Smooth muscle cell (in vitro differentiated cells): ENCODE data around the gene CTNNA2. TPM values are rescaled to one million over a fixed set of nuclear protein-coding genes. Genes with fewer than 3 reads are reported as not detected.

Source experiments
- DNase-seq: peaks from one replicate; lab custom pipeline; 2025; ENCODE audit not compliant: unreplicated experiment; lab: John Stamatoyannopoulos, UW
- H2AFZ ChIP-seq: fragments of 200-600 bp; sonication (generic); 2 replicates; pipeline ENCODE4 v1.6.0; 2016; ENCODE audit warnings: antibody characterized with exemption, low read depth, mild to moderate bottlenecking
- H3F3A ChIP-seq: fragments of 200-600 bp; sonication (generic); 2 replicates; pipeline ENCODE4 v1.6.0; 2017; ENCODE audit warnings: antibody characterized with exemption, low read depth
- H3K27ac ChIP-seq: fragments of 200-600 bp; sonication (generic); 2 replicates; pipeline ENCODE4 v1.5.1; 2016; ENCODE audit warnings: low read depth, mild to moderate bottlenecking
- H3K27me3 ChIP-seq: fragments of 200-600 bp; sonication (generic); 2 replicates; pipeline ENCODE4 v1.6.1; 2016; ENCODE audit warnings: low read depth, mild to moderate bottlenecking
- H3K36me3 ChIP-seq: fragments of 200-600 bp; sonication (generic); 2 replicates; pipeline ENCODE4 v1.5.1; 2016; ENCODE audit warnings: low read depth
- H3K4me1 ChIP-seq: fragments of 200-600 bp; sonication (generic); 2 replicates; pipeline ENCODE4 v1.5.1; 2016; ENCODE audit warnings: low read depth
- H3K4me2 ChIP-seq: fragments of 200-600 bp; sonication (generic); 2 replicates; pipeline ENCODE4 v1.6.0; 2016; ENCODE audit warnings: mild to moderate bottlenecking
- H3K4me3 ChIP-seq: fragments of 200-600 bp; sonication (generic); 2 replicates; pipeline ENCODE4 v1.5.1; 2016; ENCODE audit warnings: mild to moderate bottlenecking
- H3K79me2 ChIP-seq: fragments of 200-600 bp; sonication (generic); 2 replicates; pipeline ENCODE4 v1.6.0; 2016; ENCODE audit warnings: low read depth, mild to moderate bottlenecking
- H3K9ac ChIP-seq: fragments of 200-600 bp; sonication (generic); 2 replicates; pipeline ENCODE4 v1.6.0; 2016; ENCODE audit warnings: low read depth
- H3K9me3 ChIP-seq: fragments of 200-600 bp; sonication (generic); replicated peaks from 2 replicates; pipeline ENCODE4 v1.5.1; 2016; ENCODE audit warnings: low read depth
- H4K20me1 ChIP-seq: fragments of 200-600 bp; sonication (generic); 2 replicates; pipeline ENCODE4 v1.6.0; 2016; ENCODE audit warnings: low read depth
- CTCF ChIP-seq: fragments of 200-600 bp; sonication (generic); IDR thresholded peaks from 2 replicates; pipeline ENCODE4 v1.5.1; 2017; ENCODE audit warnings: borderline replicate concordance, mild to moderate bottlenecking, antibody characterized with exemption; ENCODE audit not compliant: insufficient read depth, poor library complexity, severe bottlenecking
- WGBS: methylation state at CpG from one replicate; pipeline ENCODE4 v1.1.7; 2016; ENCODE audit warnings: low lambda C conversion rate; 5-methylcytosine and 5-hydroxymethylcytosine counted together
- polyA plus RNA-seq: library from polyadenylated mRNA; unstranded; fragments of >200 nt; fragmentation: Nextera tagmentation; extraction: Ambion mirVana; gene quantifications from 2 replicates; pipeline ENCODE4 v1.2.1, GENCODE V29; 2016
- total RNA-seq: library from RNA; depleted of rRNA; stranded (reverse); fragments of >200 nt; gene quantifications from 2 replicates; pipeline ENCODE4 v1.2.3, GENCODE V29; 2014

The CTNNA2 gene
- total and polyA plus RNA-seq, 2 experiments from 2014 or later: not detected

- H3K79me2 ChIP-seq: no peaks in the 10 kb centered on the region
- no peaks in the 10 kb centered on the region for H3K9me3 ChIP-seq
Observed at GRCh38 chr2:79750321-79750720, 237.5 kb downstream of the CTNNA2 start.

GRCh38 chr2:79757526-79757925, 244.7 kb downstream of the CTNNA2 start:
- Histone ChIP-seq H3F3A (no peaks in the 10 kb centered on the region), H3K27ac (no peak overlapping the region), H3K4me1 (no peaks in the 10 kb centered on the region), H3K27me3 (no peaks in the 10 kb centered on the region), H2AFZ (no peak overlapping the region), H3K36me3 (no peaks in the 10 kb centered on the region), H3K4me3 (no peak overlapping the region), H3K9me3 (no peaks in the 10 kb centered on the region), H3K9ac (no peak overlapping the region), H3K4me2 (no peak overlapping the region), H4K20me1 (no peaks in the 10 kb centered on the region), H3K79me2 (no peaks in the 10 kb centered on the region)
- DNase-seq: no peak
- WGBS: 92% methylated on average over 4 of the region's 4 CpGs
- TF ChIP-seq CTCF: no peak

More at GRCh38 chr2:79750321-79750720, 237.5 kb downstream of the CTNNA2 start:
- Histone ChIP-seq H4K20me1 (no peaks in the 10 kb centered on the region), H3K36me3 (no peaks in the 10 kb centered on the region), H3K27ac (no peak overlapping the region), H3K9ac (no peak overlapping the region), H3K4me3 (no peak overlapping the region), H2AFZ (no peak overlapping the region), H3F3A (no peaks in the 10 kb centered on the region), H3K27me3 (no peaks in the 10 kb centered on the region), H3K4me1 (no peaks in the 10 kb centered on the region), H3K4me2 (no peak overlapping the region)
- DNase-seq: no peak
- WGBS: 76% methylated on average over 6 of the region's 6 CpGs
- TF ChIP-seq CTCF: no peak

- Histone ChIP-seq H3F3A (no peaks in the 10 kb centered on the region), H3K9ac (no peak overlapping the region), H2AFZ (no peak overlapping the region), H3K36me3 (no peaks in the 10 kb centered on the region), H3K79me2 (no peaks in the 10 kb centered on the region), H3K4me1 (no peaks in the 10 kb centered on the region), H3K27me3 (no peaks in the 10 kb centered on the region), H3K4me2 (no peak overlapping the region), H3K27ac (no peak overlapping the region), H3K9me3 (no peaks in the 10 kb centered on the region), H4K20me1 (no peaks in the 10 kb centered on the region), H3K4me3 (no peak overlapping the region)
- TF ChIP-seq CTCF: no peak
- no peak for DNase-seq
- 82% methylated on average over 5 of the region's 5 CpGs for WGBS
Observed at GRCh38 chr2:79758042-79758441, 245.2 kb downstream of the CTNNA2 start.

- H3K36me3 ChIP-seq: no peaks in the 10 kb centered on the region
- no peak for DNase-seq
- no peaks in the 10 kb centered on the region for H4K20me1 ChIP-seq
- no peak for TF ChIP-seq CTCF
- no peak overlapping the region for H3K4me3 ChIP-seq
- no peak overlapping the region for H3K4me2 ChIP-seq
- no peak overlapping the region for H3K9ac ChIP-seq
- no peaks in the 10 kb centered on the region for H3K4me1 ChIP-seq
- no peaks in the 10 kb centered on the region for H3K9me3 ChIP-seq
- WGBS: 92% methylated on average over 6 of the region's 6 CpGs
- no peak overlapping the region for H2AFZ ChIP-seq
- no peaks in the 10 kb centered on the region for H3F3A ChIP-seq
- H3K27ac ChIP-seq: no peak overlapping the region
- H3K27me3 ChIP-seq: no peaks in the 10 kb centered on the region
- no peaks in the 10 kb centered on the region for H3K79me2 ChIP-seq
Observed at GRCh38 chr2:79758749-79759282, 246.0 kb downstream of the CTNNA2 start.
